NK-92 (cell line): ENCODE measurements around the gene HMCN1.
"Not testable (repeated sequence)": the region's sequence is repeated elsewhere in the genome, so short reads cannot be mapped to it uniquely, and the experiment has no call there.

ENCODE experiments used
- DNase-seq: peaks from one replicate; lab custom pipeline; 2025; ENCODE audit not compliant: unreplicated experiment; lab: John Stamatoyannopoulos, UW

Gene HMCN1

GRCh38 chr1:185846672-185847444 lies 112.7 kb downstream of the HMCN1 start:
- no peak for DNase-seq

- no peak for DNase-seq
Observed at GRCh38 chr1:185849014-185849413, 114.8 kb downstream of the HMCN1 start.

DNA sequence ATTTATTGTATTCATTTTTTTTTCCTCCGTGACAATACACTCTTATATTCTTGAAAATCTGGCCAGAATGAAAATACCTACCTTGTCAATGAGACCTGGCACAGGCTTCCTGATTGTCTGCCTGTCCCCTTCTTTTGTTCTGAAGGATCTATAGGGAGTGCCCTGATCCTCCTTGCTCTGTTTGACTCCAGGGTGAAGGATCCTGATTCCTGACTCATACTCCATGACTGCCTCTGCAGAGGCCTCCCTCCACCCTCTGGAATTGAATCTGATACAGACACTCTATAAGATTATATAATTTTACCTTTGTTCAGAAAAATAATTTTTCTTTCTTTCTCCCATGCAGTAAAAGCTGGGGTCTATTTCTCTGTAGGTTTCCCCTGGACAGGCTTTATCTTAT lies 116.2 kb downstream of the HMCN1 start:
- DNase-seq = no peak

DNA sequence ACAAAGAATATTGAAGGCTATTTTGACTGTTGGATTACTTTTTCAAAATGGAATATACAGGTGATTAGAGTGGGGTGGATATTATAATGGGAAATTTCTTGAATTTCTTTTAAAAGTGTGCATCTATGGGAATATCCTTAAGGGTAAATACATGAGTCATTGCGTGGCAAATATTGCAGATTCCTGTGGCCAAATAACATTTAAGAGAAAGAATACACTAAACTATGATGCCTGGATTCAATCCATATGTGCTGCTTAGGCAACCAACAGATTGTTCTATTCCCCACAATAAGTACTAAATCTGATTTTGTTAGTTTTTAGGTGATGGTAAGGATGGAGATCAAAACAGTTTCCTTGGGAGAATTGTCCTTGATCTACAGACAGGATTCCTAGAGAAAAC lies 119.5 kb downstream of the HMCN1 start:
- DNase-seq = no peak

GRCh38 chr1:185856482-185856881 lies 122.3 kb downstream of the HMCN1 start:
- DNase-seq = no peak

DNA sequence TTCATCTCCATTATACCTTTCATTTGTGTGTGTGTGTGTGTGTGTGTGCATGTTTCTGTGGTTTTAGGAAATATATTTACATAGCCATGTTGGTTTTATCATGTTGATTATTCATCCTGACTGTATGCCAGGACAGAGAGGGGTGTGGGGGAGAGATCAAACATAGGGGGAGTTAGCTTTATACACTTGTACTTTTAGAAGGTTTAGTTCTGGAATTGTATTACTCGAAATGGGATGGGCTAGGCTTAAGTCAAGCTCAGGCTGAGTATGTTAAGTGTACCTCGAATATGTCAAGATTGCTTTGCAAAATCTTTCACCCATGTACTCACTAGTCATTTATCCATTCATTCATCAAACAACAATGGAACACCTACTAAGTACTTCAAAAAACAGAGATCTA lies 123.3 kb downstream of the HMCN1 start:
- DNase-seq = no peak

- no peak for DNase-seq
Observed at GRCh38 chr1:185860311-185860710, 126.1 kb downstream of the HMCN1 start.

GRCh38 chr1:185860859-185861258 lies 126.7 kb downstream of the HMCN1 start:
- DNase-seq = no peak

DNA sequence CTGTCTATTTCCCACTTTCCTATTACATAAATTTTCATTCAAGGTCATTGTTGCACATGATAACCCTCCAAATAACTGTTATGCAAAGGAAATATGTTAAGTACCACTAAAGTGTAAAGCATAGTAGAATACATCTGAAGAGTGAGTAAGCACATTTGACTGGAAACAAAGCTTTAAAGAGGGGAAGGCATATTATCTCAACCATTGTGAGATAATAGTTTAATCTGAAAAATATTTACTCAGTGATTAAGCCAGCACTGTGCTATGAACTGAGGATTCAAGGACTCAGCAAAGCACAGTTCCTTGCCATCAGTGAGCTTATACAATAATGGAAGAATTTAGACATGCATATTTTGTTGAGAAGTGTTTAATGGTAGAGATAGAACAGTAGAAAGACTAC lies 127.4 kb downstream of the HMCN1 start:
- no peak for DNase-seq

GRCh38 chr1:185862235-185862634 lies 128.0 kb downstream of the HMCN1 start:
- no peak for DNase-seq

DNA sequence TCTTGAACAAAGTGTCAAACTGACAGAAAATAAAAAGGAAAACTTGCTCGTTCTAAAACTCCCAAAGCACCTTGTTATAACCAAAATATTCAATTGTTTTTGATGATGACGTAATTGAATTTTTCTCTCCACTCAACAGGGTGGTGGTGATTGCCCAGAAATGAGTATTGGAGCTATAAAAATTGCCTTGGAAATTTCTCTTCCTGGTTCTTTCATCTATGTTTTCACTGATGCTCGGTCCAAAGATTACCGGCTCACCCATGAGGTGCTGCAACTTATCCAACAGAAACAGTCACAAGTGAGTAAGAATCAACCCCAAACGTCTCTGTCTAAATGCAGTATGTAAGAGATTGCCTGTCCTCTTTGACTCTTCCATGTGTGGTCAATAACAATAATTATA lies 130.1 kb downstream of the HMCN1 start:
- no peak for DNase-seq

DNA sequence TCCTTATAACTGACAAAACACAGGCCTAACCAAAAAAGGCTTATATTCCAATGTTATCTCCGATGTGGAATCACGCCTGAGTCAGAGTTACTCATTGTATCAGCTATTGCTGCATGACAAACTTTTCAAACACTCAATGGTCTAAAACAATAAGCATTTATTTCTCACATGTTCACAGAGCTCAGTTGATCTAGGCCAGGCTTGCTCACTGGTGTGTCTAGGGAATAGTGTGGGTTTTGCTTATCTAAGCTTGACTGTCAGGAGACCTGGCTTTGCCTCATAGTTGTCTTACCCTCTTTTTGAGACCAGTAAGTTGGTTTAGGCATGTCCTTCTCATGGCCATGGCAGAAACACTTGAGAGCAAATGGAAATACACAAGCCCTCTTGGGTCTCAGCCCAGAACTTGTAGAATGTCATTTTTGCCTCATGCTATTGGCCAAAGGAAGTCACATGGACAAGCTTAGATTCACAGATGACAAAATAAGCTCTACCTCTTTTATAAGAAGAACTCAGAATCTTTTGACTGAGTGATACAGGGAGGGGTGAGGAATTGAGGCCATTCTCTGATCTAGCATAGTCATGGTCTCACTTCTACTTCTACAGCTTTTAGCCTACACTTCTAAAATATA lies 130.8 kb downstream of the HMCN1 start:
- DNase-seq = no peak

DNA sequence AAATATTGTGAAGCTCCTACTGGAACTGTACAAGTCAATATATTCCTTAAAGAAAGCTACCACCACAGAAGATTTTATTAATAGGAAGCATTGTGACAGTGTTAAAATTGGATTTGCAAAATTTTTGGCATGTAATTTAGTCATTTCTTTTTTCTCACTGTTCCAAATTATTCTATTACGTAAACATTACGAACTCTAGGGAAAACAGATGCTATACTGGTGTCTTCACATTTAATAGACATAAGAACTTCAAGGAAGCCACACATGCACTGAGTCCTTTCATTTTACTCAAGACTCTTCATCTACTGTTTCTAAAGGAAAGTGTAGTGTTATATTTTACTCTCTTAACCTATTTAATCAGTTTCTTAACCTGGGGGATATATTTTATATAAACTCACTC lies 135.4 kb downstream of the HMCN1 start:
- no peak for DNase-seq

DNA sequence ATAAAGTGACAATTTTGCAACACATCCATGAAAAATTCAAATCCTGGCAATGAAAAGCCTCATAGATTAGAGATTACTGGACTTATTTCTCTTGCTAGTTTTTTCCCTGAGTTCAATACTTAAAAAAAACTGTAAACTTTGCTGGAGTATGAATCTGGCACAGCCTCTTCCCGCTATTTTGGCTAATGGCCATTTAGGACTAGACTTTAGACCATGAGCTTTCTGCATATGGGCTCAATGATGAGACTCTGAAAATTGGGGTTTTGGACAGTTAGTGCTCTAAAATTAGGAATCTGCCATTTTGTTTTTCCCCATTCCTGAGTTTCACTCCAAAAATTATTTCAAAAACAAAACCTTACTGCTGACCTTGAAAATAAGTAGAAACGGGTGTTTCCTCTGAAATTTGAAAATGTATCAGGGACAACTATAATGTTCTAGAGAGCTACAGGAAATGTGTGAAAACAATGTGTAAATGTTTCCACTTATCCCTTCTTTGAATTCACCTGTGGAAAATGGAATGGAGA lies 137.5 kb downstream of the HMCN1 start:
- DNase-seq = no peak

- DNase-seq = no peak
Observed at GRCh38 chr1:185874246-185874645, 140.1 kb downstream of the HMCN1 start.

DNA sequence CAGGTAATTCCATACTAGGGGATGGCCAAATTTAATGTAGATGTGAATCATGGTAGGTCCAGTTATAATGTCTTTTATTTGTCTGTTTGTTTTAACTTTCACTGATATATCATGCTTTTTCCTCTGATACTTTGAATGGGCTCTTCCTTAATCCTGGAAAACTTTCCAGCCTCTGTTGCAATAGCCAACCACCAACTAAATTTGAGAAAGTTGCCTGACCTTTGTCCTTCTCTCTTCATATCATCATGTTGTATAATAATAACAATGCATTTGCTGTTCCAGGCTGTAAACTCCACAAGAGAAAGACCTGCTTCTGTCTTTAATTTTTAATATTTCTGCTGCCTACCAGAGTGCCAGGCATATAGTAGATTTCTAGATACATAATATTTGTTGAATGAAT lies 146.1 kb downstream of the HMCN1 start:
- no peak for DNase-seq

GRCh38 chr1:185880779-185881333 lies 146.7 kb downstream of the HMCN1 start:
- no peak for DNase-seq

- no peak for DNase-seq
Observed at GRCh38 chr1:185886046-185886445, 151.9 kb downstream of the HMCN1 start.

GRCh38 chr1:185886671-185887070 lies 152.5 kb downstream of the HMCN1 start:
- DNase-seq = no peak

DNA sequence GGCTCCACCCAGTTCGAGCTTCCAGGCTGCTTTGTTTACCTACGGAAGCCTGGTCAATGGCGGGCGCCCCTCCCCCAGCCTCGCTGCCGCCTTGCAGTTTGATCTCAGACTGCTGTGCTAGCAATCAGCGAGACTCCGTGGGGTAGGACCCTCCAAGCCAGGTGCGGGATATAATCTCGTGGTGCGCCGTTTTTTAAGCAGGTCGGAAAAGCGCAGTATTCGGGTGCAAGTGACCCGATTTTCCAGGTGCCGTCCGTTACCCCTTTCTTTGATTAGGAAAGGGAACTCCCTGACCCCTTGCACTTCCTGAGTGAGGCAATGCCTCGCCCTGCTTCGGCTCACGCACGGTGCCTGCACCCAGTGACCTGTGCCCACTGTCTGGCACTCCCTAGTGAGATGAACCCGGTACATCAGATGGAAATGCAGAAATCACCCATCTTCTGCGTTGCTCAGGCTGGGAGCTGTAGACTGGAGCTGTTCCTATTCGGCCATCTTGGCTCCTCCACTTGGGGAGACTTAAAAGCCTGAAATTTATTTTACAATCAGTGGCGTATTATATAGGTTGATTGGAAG lies 158.7 kb downstream of the HMCN1 start:
- DNase-seq = not testable (repeated sequence)

DNA sequence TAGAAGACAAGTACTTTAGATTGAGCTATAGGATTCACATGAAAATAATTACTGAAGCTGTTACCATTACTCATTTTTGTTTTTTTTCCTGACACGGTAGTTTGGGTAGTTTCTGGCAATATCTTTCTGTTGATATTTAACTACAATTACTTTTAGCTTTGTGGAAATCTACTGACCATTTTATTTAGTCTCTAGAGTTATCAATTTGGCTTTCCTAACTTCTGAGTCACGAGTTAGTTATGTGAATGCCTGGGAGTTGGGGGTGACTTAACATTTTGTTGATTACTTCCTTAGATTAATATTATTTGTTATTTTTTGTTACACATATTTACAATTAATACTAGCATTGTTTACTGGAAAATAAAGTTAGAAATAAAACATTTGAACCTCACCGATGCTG lies 160.6 kb downstream of the HMCN1 start:
- no peak for DNase-seq
